Measurements from ENCODE around the gene CD55.

The CD55 gene

DNA sequence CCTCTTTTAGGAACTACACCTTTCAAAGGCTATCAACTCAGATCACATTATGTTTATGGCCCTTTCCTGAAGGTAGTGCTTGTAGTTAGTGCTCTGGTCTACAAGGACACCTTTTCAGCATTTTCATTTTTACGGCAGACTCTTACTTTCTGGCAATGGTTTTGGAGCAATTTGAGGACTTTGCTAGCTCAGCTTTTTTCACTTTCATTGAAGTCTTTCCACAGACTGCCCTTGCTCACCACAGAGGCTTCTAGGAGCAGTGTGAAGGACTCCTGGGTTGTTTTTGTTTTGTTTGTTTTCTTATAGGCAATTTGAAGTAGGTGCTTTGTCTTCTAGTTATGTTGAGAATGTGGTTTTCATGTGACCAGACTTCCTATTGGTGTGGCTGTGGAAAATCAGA is 43.1 kb downstream of the CD55 start:
- DNase-seq, result peak; percentile 50

DNA sequence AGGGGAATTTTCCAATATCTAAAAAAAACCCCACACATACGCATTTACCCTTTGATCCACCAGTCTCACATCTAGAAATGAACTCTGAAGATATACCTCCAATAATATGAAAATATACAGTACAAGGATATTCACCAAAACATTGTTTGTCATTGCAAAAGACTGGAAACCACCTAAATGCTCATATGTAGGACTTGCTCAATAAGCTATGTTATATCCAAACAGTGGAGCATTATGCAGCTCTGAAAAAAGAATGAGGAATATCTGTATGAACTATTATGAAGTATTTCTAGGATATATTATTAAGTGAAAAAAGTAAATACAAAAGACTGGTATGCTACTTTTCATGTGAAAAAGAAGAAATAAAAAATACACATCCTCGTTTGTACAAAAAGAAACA is 43.6 kb downstream of the CD55 start:
- DNase-seq, result no peak

DNA sequence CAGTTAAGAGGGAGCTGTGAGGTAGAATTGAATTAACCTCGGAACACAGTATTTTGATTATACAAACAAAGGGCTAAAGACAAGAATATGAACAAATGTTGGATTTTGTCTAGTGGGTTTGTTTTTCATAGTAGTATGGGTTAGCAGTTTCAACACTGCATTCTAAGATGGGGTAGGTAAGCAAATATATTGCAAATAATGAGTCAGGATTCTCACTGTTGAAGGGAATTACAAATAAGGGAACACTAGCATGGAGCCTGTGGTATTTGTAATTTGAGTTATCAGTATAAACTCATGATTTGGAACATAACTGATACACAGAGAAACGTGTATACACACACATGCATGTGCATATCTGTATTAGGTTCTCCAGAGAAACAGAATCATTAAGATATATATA is 44.5 kb downstream of the CD55 start:
- DNase-seq, result no peak

DNA sequence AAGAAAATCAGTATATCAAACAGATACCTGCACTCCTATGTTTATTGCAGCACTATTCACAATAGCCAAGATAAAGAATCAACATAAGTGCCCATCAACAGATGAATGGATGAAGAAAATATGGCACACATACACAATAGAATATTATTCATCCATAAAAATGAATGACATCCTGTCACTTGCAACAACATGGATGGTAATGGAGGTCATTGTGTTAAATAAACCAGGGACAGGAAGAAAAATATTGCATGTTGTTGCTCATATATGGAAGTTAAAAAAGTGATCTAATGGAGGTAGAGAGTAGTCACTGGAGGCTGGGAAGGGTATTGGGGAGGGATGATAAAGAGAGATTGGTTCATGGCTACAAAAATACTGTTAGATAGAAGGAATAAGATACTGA is 67.2 kb downstream of the CD55 start:
- no peak for DNase-seq

DNA sequence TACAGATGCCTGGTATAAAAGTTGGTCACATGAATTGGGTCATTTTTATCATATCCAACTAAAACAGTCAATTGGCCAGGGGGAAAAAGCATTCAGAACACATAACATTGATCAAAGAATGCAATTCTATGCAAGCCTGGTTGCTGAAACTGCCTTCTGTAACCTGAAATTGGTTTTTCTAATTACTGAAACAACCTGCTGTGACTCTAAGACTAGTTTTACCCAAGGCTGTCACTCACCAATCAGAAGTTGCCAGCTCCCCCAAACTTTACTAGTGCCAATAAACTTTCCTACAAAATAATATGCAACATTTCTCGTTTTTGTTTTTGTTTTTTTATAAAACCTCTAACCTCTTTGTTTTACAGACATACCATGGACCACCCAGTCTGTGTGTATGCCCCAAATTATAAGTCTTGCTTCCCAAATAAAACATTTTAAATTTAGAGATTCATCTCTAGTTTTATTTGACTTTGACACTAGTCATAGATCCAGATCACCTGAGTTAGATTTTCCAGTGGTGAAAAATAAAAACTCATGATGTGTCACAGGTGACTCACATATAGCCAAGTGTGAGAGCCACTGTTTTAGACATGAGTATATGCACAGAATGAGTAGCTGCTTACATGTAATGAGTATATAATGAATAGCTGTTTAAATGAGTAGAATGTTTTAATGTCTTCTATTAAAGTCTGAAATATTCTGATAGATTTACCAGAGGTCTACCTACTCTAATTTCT is 68.4 kb downstream of the CD55 start:
- peak; percentile 63 for DNase-seq

DNA sequence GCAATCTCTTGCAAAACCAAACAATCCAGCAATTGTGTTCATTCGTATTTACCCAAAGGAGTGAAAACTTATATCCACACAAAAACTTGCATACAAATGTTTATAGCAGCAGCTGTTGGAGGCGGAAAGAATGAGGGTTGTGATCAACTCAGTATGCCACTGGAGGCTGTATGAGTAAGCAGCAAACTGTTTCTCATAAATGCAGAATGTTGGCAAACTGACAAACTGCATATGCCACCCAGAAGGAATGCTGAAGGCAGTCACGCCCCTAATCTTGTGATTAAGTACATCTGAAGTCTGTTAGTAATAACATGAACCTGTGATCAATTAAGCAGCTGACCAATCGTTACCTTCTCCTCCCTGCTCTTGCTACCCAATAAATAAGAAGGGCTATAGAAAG is 72.1 kb downstream of the CD55 start:
- no peak for DNase-seq

DNA sequence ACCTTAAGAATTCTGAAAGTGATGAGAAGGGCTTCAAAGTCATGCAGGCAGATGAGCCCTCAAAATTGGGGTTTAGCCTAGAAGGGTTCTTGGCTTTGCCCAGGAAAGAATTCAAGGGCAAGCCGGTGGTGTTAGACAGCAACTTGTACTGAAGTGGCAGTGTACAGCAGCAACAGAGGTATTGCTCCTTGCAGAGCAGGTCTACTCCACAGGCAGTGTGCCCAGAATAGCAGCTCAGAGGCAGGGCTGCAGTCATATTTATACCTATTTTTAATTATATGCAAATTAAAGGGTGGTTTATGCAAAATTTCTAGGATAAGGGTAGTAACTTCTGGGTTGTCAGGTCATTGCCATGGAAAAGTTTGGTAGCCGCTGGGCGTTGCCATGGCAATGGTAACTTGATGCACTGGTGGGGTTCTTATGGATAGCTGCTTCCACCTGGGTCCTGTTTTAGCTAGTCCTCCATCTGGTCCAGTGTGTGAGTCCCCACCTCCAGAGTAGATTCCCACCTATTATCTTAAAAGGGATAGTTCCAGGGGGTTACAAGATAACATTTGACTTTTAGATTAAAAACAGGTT is 74.8 kb downstream of the CD55 start:
- DNase-seq, result no peak

DNA sequence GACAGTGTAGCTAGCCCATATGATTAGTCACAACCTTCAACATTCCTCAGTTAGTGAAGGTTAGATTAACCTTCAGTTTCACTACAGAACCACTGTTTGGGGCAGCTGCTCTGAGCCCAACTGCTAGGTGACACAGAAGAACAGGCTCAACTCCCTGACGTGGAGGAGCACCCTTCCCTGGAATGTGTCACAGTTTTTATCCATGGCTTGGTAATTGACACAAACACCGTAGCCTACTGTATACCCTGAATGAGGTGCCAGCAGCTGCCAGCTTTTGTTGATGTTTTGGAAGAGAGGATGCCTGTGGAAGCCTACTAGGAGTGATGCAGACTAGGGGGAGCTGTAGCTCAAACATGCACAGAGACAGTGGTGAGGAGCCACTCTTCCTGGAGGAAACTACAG is 76.0 kb downstream of the CD55 start:
- DNase-seq, result no peak

DNA sequence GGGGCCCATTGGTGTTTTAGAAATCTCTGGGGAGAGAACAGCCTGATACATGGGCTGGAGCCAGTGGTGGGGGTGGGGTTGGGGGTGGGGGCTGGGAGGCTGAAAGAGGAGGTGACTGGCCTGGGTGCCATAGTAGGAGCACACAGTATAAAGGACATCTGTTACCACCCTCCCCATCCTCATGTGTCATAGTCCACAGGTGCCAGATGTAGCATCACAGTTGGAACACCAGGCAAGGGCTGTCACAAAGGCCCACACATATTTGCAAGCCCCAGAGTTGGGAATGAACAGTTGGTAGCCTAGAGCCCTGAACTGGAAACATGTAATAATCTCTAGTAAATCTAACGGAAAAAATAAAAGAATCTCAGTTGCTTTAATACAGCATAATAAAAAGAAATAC is 77.5 kb downstream of the CD55 start:
- no peak for DNase-seq

DNA sequence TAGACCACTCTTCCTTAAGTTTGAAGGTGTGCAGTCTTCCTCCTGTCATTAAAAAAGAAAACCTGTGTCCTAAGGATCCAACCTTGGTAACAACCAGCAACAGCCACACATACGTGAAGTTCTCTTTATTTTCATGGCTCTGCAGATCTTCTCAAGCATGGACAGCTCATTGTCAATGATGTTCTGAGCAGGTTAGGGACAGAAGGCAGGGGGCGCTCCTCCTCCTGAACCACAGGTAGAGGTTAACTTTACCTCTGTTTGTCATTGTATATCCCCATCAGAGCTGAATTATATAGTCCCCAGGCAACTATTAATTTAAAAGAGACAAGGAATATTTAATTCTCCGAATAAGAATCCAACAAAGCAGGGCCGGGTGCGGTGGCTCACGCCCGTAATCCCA is 80.1 kb downstream of the CD55 start:
- no peak for DNase-seq

DNA sequence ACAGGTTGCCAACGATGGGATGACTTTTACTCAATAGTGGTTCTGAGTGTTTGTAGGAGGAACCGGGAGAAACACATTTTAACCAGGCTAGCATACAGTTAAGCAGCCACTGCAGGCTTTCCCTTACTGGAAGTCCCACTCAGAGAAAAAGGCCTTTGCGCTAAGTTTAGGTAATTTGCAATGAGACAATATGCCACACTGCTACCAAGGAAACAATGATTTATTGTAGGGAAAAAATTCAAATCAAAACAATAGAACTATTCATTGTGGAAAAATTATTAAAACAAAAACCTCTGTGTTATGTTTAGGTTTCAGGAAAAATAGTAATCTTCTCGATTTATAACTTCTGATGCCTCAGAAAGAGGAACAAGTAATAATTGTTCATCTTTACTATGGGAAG is 81.3 kb downstream of the CD55 start:
- no peak for DNase-seq

DNA sequence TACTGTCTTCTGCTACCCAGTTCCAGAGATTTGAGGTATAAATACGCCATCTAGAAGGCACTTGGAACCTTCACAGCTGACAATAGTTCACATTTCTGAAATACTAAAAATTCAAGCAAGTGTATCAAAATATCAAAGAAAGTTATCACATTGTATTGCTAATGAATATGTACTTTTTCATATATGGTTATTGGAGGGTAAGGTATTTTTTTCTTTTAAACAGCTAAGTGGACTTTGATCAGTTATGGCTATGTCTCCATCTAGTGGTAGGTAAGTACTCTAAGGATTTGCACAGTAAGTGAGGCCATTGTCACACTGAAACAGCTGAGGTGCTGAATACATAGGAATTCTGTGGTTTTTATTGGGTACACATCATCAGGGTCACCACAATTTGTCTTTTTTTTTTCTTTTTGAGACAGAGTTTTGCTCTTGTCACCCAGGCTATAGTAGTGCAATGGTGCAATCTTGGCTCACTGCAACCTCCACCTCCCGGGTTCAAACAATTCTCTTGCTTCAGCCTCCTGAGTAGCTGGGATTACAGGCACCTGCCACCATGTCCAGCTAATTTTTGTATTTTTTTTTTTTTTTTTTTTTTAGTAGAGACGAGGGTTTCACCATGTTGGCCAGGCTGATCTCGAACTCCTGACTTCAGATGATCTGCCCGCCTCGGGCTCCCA is 83.5 kb downstream of the CD55 start:
- DNase-seq, result peak; percentile 63

DNA sequence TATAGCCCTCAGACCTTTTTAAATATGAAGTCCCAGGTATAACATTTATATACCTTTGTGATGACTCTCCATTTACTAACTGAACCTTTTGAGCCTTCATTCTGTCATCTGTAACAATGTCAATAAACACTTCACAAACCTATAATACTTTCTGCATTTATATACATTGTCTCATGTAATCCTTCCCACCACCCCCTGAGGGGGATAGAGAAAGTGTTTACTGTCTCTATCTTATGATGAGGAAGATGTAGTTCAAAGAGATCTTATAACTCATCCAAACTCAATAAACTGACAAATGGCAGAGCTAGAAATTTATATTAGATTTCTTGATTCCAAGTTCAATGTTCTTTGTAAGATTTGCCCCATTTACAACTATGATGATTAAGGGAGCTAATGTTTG is 84.3 kb downstream of the CD55 start:
- no peak for DNase-seq

DNA sequence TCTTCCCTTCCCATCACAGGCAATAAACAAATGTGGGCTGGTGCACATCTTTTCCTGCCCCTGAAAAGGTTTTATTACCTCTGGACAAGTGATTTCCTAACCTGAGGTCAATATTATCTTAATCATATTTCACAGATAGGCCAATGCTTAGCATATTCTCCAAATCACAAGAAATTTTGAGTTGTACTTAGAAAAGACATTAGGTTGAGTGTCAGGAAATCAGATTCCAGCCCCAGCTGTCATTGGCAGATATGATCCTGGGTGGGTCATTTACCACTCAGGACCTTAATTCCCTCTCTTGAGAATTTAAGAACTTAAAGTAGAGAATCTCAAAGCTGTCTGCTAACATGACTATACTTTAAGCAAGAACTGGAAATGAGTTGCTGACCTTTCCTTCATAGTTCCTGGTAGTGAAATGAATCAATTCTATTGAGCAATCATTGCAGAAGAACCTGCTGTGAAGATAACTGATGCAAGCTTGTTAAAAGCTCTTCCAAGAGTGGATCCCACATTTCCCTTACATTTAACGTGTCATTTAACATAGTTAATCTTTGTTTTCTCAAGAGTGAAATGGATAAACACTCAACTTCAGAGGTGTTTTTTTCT is 86.3 kb downstream of the CD55 start:
- peak; percentile 56 for DNase-seq
